Measurements from ENCODE around the gene LRP1B.

Gene LRP1B

GRCh38 chr2:141384676-141385075, 746.1 kb downstream of the LRP1B start:
- no peak for DNase-seq

DNA sequence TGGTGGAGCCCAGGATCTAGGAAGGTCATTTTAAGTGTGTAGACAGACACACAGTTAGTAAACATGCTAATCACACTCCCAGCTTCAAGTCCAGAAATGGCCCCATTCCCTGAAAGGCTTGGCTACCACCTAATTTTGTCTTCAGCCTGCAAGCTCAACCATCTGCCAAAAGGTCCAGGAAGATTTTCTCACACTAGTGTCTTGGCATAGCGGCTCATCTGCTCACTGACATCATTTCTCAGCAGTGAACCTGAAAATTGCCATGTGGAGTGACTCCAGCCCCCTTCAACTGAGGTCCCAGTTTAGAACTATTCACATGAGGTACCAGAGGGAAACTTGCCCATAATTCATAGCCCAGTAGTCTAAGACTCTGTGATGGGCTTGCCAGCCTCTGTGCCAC, 748.9 kb downstream of the LRP1B start:
- DNase-seq, result no peak

GRCh38 chr2:141380008-141380979, 750.5 kb downstream of the LRP1B start:
- DNase-seq, result no peak

- no peak for DNase-seq
Observed at GRCh38 chr2:141364821-141365220, 766.0 kb downstream of the LRP1B start.

DNA sequence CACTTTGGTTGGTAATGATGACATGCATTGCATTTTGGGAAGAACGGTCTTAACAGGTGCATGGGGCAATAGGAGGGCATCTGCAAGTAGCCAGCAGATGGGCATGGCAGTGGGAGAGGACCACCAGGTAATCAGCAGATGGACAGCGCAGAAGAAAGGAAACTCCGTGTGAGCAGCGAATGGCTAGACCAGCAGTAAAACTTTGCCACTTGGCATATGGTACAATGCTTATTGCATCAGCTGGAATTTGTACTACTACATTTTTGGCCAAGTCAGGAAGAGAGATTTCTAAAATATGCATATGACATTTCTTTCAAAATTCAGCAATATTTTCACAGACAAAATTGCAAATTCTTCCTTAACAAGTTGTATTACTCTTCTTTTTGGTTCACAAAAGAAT, 768.5 kb downstream of the LRP1B start:
- no peak for DNase-seq

- no peak for DNase-seq
Observed at GRCh38 chr2:141348481-141348880, 782.3 kb downstream of the LRP1B start.

DNA sequence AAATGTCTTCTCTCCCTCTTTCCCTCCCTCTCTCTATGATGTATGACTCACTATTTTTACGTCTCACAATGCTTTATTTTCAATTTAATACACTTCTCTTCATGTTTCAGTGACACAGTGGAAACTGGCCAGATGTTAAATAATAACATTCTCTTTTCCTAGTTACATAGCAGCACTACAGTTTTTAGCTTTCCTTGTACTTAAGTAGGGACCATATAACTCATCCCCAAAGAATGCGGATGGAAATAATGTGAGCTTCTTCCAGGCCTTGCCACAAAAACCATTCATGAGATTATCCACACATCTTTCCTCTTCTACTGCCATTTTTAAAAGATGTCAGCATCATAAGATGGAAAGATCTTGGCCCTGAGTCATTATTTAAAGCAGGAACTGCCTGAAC, 789.4 kb downstream of the LRP1B start:
- DNase-seq, result no peak

GRCh38 chr2:141331127-141331526, 799.7 kb downstream of the LRP1B start:
- DNase-seq, result no peak

DNA sequence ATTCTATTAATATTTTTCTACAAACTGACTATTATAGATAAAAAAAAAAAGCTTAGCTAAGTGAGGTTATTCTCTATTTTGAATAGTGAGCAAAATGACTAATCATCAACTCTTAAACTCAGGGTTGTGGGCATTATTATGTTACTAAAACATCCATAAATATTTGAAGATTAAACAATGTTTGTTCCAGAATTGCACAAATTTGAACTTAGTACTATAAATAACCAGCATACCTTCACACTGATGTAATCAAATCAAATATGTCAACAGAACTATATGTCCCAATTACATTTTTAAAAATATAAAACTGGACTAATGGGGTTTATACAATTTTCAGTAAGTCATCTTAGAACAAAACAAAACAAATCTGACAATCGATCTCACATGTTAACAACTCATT, 800.9 kb downstream of the LRP1B start:
- no peak for DNase-seq

GRCh38 chr2:141323571-141323970, 807.2 kb downstream of the LRP1B start:
- DNase-seq, result no peak

DNA sequence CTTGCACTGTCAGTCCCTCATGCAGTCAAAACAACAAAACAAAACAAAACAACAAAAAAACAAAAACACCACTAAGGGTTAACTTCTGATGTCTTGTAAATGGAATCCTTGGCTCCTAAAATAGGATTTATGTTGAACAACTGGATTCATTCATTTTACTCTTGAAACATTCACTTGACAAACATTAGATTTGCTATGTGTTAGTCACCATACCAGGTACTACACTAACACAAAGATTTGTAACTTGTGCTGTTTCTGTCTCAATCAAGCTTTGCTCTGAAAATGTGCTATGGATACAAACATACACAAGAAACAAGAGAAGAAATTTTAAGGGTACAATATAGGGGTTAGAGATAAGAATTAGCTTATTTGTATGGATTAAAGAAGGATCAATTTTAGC, 812.8 kb downstream of the LRP1B start:
- DNase-seq, result no peak

- no peak for DNase-seq
Observed at GRCh38 chr2:141316606-141317005, 814.2 kb downstream of the LRP1B start.

DNA sequence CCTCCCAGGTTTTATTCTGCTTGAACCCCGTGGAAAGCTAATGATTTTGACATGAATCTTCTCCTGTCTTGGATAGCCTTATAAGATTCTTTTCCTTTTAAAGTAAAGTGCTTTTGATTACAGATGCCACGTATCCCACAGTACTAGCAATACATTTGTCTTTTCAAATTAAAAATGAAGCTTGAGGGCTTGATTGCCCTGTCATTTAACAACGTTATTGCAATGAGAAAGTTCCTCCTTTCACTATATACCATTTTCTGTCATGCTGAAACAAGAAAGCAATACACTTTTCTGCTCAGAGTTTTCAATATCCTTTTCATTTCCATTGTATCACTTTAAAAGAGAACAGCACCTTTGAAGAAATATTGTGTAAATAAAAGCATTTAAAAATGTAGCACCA, 814.7 kb downstream of the LRP1B start:
- DNase-seq, result no peak

DNA sequence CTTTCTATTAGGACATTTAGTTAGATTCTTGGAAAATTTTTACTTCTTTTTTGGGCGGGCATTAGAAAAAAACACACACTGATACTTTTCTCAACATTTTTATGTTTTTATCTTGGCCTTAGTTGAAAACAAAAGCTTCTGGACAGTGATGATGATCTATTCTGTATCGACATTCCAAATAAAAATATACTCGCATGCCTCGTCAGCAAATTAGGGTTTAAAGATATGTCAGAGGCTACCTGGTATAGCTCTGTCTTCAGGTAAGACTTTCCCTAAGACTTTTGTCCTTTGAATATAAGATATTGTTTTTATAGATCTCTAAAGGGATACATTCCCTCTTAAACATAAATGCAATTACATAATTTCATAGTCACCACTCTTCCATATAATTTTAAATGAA, 816.8 kb downstream of the LRP1B start:
- DNase-seq, result no peak

- DNase-seq, result no peak
Observed at GRCh38 chr2:141311430-141311829, 819.4 kb downstream of the LRP1B start.

- no peak for DNase-seq
Observed at GRCh38 chr2:141306368-141306767, 824.4 kb downstream of the LRP1B start.

DNA sequence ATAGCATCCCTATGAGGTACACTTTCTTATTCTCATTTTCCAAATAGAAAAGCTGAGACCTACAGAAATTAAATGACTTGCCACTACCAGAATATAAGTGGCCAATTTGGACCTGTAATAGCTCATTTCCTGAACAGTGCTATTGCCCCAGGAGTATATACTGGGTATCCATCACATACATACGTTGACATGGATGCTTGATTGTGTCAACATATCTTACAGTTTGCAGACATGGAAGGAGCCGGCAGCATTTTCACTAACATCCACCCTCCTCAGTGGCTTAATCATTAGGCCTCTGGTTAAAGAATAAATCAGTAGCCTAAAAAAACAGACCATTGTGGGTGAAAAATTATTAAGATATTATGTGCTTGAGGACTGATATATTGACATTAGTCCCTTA, 829.3 kb downstream of the LRP1B start:
- no peak for DNase-seq

DNA sequence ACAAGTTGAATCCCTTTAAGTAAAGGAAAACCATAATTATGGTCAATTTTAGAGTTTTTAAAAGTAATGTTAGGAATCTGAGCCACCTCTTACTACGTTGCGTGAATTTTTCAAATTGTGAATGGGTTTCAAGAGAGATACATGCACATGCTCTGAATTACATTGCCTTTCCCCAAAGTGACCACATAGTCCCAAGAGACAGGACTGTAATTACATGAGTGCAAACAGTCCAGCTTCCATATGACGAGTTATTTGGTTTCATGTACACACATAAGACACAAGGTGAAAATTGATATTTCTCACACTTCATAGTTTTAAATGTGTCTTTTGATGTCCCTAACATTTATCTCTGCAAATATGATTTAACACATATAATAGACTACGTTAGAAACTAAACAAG, 850.8 kb downstream of the LRP1B start:
- DNase-seq, result no peak

DNA sequence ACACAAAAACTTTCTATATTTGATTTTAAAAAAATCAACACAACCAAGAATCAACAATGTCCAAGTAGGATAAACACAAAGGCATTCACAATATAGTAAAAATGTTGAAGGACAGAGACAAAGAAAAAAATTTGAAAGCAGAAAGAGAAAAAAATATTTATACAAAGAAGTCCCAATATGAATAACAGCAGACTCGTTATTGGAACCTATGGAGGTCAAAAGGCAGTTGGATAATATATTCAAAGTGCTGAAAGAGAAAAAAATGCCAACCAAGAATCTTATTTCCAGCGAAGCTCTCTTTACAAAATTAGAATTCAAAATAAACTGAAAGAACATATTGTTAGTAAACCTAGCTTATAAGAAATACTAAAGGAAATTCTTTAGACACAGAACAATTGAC, 859.5 kb downstream of the LRP1B start:
- DNase-seq, result no peak

DNA sequence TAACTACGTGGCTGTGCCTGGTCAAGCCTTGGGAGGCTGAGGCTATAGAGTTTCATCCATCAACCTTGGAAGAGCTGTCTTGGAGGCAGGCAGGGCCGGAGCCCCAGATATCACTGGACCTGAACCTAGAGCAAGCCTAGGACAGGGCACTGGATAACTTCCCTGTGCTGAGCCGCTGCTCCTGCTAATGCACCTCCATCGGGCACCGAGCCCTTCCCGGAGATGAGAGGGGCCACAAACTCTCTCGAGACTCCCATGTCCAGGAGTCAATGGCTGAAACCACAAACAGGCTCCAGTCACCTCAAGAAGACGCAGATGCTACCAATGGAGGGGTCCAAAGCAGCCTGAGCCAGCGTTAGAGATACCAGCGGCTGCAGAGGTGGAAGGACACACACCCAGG, 866.0 kb downstream of the LRP1B start:
- DNase-seq, result no peak

- no peak for DNase-seq
Observed at GRCh38 chr2:141260911-141261310, 869.9 kb downstream of the LRP1B start.

DNA sequence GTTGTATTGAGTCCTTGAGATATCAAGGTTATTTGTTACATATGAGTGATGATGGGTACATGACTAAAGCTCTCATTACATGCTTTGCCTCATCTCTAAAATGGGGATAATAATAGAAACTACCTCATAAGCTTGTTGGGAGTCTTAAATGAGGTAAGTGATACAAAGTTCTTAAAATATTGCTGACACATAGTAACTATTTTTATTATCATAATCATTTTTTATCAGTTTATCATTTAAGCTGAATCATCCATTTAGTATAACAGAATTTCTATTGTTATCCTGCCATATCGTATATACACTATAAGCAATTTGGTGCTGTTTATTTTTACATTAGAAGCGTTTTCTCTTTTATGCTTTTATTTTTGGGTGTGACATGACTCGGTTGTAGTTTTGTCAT, 871.1 kb downstream of the LRP1B start:
- DNase-seq, result no peak

GRCh38 chr2:141242008-141242407, 888.8 kb downstream of the LRP1B start:
- DNase-seq, result no peak

DNA sequence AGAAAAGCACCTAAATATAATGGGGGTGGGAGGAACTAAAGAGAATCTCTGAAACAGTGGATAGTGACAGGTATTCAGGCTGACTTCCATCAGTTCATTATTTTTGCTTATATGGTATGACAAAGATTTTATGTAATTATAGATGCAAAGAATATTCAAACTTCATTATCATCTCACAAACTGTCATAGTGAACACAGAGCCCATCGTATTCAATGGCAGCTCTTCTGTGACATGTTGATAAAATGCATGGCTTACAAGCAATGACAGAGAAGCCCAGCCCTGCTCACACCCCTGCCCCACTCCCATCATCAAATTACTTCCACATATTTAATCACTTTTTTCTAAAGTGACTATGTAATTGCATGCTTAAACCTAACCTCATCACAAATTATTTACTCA, 904.3 kb downstream of the LRP1B start:
- DNase-seq, result no peak

- no peak for DNase-seq
Observed at GRCh38 chr2:141207036-141207385, 923.8 kb downstream of the LRP1B start.
